GM19099 (cell line): ENCODE results near the gene ACSM3.
A peak's percentile ranks its signal among the peaks of the same experiment; 100 is the strongest.

Source experiments
- POLR2A ChIP-seq: IDR thresholded peaks from 3 replicates; pipeline ENCODE4 v1.6.1; 2011; ENCODE audit warnings: low read depth; ENCODE audit not compliant: insufficient read length; ENCODE audit errors: extremely low read depth

ACSM3 gene, protein sequence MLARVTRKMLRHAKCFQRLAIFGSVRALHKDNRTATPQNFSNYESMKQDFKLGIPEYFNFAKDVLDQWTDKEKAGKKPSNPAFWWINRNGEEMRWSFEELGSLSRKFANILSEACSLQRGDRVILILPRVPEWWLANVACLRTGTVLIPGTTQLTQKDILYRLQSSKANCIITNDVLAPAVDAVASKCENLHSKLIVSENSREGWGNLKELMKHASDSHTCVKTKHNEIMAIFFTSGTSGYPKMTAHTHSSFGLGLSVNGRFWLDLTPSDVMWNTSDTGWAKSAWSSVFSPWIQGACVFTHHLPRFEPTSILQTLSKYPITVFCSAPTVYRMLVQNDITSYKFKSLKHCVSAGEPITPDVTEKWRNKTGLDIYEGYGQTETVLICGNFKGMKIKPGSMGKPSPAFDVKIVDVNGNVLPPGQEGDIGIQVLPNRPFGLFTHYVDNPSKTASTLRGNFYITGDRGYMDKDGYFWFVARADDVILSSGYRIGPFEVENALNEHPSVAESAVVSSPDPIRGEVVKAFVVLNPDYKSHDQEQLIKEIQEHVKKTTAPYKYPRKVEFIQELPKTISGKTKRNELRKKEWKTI

DNA sequence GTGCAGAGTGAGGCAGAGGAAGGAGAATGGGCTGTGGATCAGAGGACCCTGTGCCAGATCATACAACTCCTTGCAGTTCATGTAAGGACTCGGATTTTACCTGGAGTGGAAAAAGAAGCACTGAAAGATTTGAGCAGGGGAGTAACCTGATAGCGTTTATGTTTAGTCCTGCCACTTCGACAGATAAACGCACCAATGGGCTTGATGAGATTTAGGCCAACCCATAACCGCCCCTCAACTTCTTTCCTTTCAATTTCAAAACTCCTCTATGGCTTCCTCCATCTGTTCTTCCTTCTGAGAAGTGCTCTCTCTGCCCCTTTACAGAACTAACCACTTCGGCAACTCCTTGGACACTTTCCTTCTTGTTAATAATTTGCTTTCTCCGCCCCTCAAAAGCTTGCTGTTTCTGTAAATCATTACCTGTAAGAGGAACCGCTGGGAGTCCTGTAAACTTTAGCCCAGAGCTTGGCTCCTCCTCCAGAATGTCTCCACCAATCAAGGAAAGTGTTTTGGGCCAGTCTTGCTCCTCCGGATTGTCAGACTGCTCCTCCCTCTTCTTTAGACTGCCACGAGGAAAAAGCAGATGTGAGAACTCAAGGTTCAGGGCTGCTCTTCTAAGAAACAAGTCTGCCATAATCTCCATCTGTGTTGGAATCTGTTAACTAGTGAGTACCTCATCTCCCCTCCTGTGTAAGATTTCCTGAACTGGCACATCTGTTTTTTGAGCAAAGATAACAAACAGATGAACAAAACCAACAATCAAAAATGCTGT is at the start of gene ACSM3:
Gene ACSM3 (plus strand): TSS at position 554 of the 772 bp plus-strand sequence. CDS start 6,021 bp downstream, outside the sequence.
- peak; percentile 69 for TF ChIP-seq POLR2A

DNA sequence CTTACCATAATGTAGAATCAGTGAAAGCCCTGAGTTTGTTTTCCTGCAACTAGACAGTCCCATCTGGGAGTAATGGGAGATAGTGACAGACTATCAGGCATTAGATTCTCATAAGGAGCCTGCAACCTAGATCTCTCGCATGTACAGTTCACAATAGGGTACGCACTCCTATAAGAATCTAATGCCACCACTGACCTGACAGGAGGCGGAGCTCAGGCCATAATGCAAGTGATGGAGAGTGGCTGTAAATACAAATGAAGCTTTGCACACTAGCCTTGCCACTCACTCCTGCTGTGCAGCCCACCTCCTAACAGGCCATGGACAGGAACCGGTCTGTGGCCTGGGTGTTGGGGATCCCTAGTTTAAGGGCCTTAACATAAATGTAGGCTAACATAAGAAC is 43.6 kb upstream of the ACSM3 start:
- no peak for TF ChIP-seq POLR2A

DNA sequence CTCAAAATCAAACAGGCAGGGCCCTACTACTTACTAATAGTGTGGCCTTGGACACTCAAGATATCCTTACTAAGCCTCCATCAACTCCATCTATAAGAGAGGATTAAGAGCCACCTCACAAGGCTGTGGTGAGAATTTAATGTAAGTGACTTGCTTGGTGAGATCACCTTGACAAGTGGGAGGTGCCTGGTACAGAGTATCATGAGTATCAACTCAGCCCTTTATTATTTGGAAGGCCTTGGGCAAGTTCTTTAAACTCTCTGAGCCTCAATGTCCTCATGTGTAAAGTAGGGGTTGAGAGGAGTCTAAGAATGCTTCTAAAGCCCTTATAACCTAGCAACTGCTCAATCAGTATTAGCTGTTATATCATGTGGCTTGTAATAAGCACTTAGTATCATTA is 37.2 kb upstream of the ACSM3 start:
- TF ChIP-seq POLR2A: no peak

DNA sequence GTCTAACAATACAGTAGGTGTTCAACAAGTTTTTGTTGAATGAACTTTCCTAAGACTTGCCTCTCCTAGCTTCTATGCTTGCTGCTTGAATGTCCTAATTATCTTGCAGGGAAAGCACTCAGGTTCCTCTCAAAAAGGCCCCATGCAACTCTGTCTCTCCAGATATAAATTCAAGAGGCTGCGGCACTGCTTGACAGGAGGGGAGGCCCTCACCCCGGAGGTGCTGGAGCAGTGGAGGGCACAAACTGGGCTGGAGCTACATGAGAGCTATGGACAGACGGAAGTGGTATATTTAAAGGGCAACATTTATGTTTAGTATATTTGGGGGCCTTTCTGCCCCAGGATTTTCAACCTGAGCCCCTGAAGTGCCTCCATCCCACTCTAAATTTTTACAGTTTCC is 36.6 kb upstream of the ACSM3 start:
- TF ChIP-seq POLR2A: no peak

DNA sequence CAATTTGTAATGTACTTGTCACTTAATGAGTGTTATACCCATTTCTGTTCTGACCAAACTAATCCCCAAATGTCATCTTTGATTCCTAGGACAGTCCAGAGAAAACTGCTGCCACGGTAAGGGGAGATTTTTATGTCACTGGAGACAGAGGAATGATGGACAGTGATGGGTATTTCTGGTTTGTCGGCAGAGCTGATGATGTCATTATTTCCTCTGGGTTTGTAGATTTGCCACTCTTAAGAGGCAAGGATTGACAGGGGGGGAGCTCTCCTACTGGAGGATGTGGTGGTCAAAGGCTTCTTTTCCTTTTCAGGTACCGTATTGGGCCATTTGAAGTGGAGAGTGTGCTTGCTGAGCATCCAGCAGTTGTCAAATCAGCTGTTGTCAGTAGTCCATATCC is 34.7 kb upstream of the ACSM3 start:
- TF ChIP-seq POLR2A: no peak

DNA sequence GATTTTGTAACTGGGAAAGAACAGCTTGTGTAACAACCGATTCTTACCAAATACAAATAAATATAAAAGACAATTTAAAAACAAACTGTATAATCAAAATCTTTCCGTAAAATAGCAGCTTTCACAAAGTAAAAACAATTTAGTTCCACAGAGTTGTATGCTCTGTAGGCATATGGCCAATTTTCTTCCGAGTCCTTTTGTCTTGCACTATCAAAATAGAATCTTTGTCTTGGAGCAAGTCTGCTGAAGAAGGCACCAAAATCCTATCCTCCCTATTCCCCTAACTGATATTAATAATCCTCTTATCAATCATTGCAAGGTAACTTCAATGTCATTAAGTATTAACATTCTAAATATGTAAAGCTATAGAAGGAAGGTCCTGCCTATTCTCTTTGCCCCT is 29.8 kb upstream of the ACSM3 start:
- no peak for TF ChIP-seq POLR2A

DNA sequence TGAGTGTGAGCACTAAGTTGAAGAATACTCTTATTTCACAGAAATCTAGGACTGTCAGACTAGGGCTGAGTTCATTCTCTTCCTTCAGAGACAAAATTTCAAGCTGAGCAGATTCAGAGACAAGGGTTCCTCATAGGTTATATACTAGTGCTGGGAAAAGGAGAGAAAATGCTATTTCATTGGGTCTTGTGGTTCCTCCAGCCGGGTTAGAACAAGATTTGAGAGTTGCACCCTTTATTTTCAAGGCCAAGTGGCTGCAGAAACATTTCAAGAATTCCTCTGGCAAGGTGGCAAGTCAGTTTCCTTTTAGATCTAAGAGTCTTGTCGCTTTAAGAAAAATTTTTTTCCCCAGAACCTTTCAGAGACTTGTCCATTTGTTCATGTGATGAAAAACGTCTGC is 29.0 kb upstream of the ACSM3 start:
- no peak for TF ChIP-seq POLR2A

DNA sequence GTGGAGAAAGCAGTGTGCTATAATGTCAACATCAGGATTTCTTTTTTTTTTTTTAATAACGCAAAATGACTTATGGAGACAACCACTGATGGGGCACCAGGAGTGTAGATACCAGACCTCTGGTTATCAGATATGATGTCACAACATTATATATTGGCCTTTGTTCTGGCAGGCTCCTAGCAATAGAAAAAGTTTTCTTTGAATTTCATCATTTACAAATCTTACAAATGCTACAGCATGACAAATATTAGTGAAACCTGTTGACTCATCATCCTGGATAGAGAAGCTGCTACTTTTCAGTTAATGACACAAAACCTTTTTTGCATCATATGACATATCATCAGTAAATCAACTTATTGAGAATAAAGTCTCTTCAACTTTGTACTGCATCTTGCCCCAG is 28.3 kb upstream of the ACSM3 start:
- no peak for TF ChIP-seq POLR2A

DNA sequence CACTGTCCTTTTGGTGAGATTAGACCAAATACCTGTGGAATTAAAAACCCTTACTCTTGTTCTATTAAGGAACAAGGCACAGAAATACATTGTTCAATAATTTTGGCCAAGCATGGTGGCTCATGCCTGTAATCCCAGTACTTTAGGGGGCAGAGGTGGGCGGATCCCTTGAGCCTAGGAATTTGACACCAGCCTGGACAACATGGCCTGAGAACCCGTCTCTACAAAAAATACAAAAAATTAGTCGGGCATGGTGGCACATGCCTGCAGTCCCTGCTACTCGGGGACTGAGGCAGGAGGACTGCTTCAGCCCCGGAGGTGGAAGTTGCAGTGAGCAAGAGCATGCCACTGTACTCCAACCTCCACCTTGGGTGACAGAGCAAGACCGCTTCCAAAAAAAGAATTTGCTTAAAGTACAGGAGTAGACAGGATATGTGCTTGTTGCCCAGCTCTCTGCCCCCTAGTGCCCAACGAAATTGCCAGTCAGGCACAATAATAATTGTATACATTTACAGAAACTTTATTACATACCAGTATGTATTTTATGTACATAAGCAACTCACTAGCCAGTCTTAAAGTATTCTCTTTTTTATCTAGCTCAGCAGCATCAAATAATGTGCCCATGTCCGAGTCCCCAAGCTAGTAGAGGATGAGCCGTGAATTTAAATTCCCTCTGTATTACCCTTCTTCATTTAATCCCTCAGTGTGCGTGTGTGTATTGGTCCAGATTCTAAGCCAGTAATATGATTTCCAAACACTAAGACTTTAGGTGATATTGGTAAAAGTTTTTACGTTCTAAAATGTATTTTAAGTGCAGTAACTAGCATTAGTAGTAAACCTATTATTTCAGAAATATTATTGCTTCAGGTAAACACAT is 23.6 kb upstream of the ACSM3 start:
- no peak for TF ChIP-seq POLR2A

DNA sequence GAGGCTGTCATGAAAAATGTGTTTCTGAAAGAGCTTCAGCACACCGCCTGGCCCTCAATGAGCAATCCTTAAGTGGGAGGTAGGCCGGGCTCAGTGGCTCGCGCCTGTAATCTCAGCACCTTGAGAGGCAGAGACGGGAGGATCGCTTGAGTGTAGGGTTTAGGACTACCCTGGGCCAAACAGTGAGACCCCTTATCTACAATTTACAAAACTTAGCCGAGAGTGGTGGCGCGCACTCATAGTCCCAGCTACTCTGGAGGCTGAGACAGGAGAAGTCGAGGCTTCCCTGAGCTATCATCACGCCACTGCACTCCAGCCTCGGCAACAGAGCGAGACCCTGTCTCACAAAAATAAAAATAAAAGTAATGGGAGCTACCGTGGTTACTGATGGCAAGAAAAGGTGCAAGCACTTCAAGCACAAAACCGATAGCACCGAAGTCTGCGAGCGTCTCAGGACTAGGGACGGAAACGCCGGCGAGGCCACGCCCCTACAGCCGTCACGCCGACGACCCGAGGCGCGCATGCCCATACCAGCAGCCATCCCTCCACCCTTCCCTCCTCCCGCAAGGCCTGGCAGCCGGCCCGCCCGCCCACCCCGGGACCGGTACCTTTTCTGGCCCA is 22.8 kb upstream of the ACSM3 start:
- TF ChIP-seq POLR2A: peak; percentile 19

DNA sequence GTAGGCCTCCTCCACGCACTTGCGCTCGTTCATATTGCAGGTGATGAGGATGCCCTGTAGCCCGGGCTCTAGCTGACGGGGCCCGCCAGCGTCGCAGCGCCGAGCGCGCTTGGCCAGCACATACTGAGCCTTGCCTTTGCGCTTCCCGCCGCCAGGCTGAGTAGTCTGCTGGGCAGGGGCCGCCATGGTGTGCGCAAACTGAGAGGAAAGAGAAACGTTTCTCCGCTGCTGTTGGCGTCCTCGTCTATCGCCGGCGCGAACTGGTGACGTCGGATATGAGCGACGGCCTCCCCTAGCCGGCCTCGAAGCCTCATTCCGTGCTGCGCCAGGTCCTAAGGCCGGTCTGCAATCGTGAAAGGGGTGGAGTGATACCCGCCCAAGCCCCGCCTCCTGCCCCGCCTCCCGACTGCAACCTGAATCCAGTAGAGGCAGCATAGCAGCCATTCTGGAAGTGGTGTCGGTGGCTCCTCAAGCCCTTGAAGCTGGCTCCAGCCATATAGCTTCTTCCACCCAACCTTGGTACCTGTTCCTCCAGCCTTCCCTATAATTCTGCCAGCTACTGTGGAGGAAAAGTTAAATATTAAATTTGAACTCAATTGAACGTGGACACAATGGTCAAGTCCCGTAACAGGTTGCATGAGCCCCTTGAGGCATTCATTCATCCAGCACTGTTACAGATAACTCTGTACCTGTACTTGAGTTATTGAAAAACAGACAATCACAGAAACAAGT is 22.1 kb upstream of the ACSM3 start, which contains the start of gene THUMPD1:
Gene THUMPD1 (minus strand): TSS at position 265 of the 732 bp plus-strand sequence. CDS start 79 bp downstream, at position 186.
- peak; percentile 69 for TF ChIP-seq POLR2A

DNA sequence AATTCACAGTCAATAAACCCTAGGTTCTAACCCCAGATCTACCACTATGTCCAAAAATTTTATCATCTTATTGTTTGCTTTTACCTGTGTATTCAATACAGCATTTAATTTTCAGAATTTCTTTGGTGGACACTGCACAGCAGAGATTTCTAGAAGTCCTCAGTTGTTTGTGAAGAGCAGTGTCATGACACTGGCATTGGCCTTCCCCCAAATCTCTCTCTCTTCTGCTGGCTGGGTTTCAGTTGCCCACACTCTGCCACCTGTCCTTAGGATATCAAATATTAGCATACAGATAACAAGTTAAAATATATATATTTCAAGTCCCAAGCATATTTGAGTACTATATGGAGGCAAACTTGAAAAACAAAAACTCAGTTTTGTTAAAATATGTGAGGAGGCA is 20.2 kb upstream of the ACSM3 start:
- TF ChIP-seq POLR2A: no peak

DNA sequence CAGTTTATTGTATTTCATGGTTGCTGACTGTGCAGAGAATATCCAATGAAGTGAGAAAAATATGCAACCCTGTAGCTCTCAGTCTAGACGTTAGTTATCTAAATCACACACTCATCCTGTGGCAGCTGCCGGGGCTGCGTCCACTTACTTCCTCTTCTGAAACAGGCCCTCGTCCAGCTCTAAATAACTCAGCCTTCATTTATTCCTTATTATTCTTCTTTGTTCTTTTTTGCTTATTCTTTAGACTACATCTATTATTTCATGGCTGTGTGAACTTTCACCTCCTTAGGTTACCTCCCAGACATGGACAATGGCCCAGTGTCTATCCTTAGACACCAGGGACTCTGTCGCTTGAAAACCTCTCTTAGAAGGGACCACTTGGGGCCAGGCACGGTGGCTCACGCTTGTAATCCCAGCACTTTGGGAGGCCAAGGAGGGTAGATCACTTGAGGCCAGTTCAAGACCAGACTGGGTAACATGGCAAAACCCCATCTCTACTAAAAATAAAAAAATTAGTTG is 18.8 kb upstream of the ACSM3 start:
- no peak for TF ChIP-seq POLR2A
